HEK293T (cell line): ENCODE measurements around the gene FAM76A.
"Not testable (repeated sequence)": the region's sequence is repeated elsewhere in the genome, so short reads cannot be mapped to it uniquely, and the experiment has no call there.

Experiments
- BHLHE40 ChIP-seq: fragments of 450-650 bp; IDR thresholded peaks from 2 replicates; pipeline ENCODE4 v1.6.1; 2016; ENCODE audit warnings: mild to moderate bottlenecking, moderate library complexity, borderline replicate concordance
- CTBP1 ChIP-seq: fragments of 450-650 bp; IDR thresholded peaks from 2 replicates; pipeline ENCODE4 v1.6.1; 2016; ENCODE audit warnings: borderline replicate concordance
- FOXK2 ChIP-seq: fragments of 450-650 bp; IDR thresholded peaks from 2 replicates; pipeline ENCODE4 v1.6.1; 2016; ENCODE audit warnings: mild to moderate bottlenecking
- FOXM1 ChIP-seq: fragments of 450-650 bp; IDR thresholded peaks from 2 replicates; pipeline ENCODE4 v1.6.1; 2017; ENCODE audit warnings: mild to moderate bottlenecking, borderline replicate concordance
- L3MBTL2 ChIP-seq: fragments of 450-650 bp; conservative IDR thresholded peaks from 2 replicates; pipeline ENCODE4 v1.6.1; 2016; ENCODE audit warnings: mild to moderate bottlenecking
- SUZ12 ChIP-seq: fragments of 450-650 bp; IDR thresholded peaks from 2 replicates; pipeline ENCODE4 v1.6.1; 2016; ENCODE audit warnings: mild to moderate bottlenecking
- ZNF384 ChIP-seq: fragments of 450-650 bp; IDR thresholded peaks from 2 replicates; pipeline ENCODE4 v1.6.1; 2016

GRCh38 chr1:27775336-27775735 lies 49.6 kb downstream of the FAM76A start:
- not testable (repeated sequence) for TF ChIP-seq CTBP1, FOXK2, BHLHE40, ZNF384, L3MBTL2, SUZ12, FOXM1
